Glomerular visceral epithelial cell (primary cell): ENCODE data around the gene CRACDL.

Source experiments
- DNase-seq: peaks from one replicate; pipeline ENCODE4 v3.0.0-alpha.2; 2016; ENCODE audit errors: extremely low spot score

The CRACDL gene

GRCh38 chr2:98803405-98804264 lies 132.4 kb downstream of the CRACDL start:
- no peak for DNase-seq

GRCh38 chr2:98802344-98802743 lies 133.7 kb downstream of the CRACDL start:
- DNase-seq, result no peak

GRCh38 chr2:98801921-98802321 lies 134.1 kb downstream of the CRACDL start:
- no peak for DNase-seq

DNA sequence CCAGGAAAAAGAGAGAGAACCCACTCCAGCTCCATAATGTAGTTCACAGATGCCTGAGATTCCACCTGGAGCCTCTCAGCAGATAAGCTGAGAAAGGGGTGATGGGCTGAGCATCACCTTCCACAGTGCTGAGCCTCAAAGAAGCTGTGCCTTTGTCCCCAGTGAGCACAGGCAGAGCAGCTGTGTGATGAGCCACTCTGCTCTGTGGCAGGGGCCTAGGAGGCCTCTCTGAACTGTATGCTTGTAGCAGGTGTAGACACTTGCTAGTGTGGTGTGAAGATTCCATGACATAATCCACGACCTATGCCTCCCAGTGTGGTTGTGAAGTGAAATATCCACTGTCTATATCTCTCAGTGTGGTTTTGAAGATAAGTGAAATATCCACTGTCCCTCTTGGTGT lies 134.7 kb downstream of the CRACDL start:
- no peak for DNase-seq

DNA sequence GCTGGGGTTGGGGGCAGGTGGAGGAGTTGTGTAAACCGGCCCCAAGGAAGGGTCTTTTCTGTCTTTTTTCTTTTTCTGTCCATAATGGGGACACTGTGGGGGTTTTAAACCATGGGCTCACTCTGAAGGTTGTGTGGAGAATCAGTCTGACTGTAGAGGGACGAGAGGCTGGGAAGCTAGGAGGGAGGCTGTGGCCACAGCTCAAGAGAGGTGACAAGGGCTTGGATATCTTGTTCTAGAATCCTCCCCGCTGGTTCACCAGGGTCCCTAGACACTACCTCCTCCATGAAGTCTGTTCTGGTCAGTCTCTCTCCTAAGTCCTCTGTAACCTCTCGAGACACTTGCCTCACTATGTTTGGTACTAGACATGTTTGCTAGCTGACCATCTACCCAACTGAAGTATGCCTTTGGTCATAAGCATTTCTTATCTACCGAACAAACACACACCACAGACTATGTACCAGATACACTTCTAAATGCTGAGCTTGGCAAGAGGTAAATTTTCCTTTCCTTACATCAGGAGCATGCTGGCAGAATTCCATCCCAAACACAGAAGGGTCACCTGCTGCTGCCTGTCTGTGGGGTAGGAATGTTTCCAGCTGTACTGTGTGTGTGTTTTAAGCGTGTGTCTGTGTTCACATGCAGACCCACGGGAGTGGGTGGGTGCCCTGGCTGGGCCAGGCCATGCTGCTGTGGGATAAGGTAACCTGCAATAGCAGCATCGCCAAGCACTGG lies 135.5 kb downstream of the CRACDL start:
- DNase-seq, result no peak

- DNase-seq, result no peak
These were observed 136.4 kb downstream of the CRACDL start for GRCh38 chr2:98799375-98800329.

DNA sequence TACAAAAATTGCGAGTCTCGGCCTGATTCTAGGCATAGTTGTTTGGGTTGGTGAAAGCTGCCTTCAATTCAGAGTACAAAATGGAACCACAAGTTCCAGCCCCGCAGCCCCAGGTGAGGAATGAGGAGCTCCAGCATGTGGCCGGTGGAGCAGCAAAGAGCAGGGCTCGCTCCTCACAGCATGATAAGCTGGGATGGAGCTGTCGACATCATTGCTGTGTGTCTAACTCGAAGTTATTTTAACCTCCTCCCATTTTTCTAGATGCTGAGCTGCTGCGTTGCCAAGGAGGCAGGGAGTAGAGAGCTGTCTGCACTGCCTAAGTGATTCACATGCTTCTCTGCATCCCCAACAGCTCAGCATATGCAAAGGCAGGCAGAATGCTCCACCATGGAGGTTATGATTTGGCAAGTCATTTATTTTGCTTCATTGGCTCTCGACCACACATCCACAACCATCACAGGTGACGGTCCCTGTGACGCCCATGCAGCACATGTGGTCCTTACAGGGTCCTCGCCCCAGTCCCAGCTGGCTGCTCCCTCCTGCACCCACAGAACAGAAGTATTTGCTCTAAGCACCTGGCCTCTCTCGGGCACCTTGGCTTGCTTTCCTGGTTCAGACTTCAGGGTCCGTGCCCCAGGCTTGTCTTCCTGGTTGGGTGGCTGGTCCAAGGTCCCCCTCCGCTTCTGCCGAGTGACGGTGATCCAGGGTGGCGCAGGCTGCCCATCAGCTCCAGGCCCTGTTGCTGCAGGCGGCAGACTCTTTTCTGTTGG lies 139.1 kb downstream of the CRACDL start:
- no peak for DNase-seq

DNA sequence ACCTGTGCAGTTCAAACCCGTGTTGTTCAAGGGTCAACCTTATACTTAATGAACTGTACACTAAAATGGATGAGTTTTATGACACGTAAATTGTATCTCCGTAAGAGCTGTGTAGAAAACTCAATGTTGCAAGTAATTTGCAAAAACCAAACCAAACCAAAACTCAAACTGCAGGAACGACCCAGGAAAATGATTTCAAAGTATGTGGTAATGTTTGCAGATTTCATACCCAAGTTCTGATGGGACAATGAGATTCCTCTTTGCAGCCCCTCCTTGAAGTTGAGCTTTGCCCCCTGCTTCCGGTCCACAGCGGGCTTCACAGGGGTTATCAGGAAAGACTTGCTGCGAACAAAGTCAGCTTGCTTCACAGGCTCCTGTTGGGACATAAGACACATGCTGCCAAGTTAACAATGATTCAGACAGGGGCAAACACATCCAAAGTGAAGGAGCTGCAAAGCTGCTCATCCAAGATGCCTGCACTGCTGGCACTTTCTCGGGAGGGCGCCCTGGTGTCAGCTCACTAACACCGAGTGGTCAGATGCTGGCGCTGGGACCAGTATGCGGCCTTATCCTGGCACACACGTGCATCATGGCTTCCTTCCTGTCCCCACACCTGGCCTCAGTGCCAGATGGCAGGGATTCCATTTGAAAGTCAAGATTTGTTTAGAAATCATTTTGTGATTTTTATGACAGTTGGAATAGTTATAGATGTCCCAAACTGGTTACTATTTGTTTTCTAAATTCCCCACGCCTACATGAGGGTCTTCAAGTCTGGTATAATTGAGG lies 139.9 kb downstream of the CRACDL start:
- no peak for DNase-seq

- DNase-seq, result no peak
These were observed 141.9 kb downstream of the CRACDL start for GRCh38 chr2:98793897-98794830.

DNA sequence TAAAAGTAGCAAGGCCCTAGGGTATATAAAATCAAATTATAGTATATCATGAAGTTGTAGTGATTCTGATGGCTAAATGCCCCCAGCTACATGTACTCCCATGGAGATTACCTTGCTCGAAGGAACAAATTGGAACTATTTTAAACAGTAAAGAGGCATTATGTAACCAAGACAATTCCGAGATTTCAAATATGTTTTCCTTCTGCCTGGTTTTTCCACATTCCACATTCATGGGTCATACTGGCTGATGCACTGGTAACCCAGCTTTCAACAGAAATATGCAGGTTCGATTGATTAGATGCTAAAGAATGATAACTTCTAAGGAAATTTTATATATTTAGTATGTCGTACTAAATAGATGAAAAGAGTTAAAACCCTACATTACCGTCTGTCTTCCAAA lies 142.8 kb downstream of the CRACDL start:
- no peak for DNase-seq

DNA sequence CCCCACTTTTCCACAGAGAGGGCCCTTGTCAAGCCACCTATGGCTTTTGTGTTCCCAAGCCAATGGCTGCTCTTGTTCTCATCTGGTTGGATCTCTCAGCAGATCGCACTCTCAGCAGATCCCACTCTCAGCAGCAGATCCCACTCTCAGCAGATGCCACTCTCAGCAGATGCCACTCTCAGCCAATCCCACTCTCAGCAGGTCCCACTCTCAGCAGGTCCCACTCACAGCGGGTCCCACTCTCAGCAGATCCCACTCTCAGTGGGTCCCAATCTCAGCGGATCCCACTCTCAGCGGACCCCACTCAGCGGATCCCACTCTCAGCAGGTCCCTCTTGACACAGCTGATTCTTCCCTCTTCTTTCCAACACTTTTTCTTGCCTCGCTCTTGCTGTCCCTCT lies 145.8 kb downstream of the CRACDL start:
- DNase-seq, result no peak

GRCh38 chr2:98787700-98788099 lies 148.3 kb downstream of the CRACDL start:
- DNase-seq, result no peak

DNA sequence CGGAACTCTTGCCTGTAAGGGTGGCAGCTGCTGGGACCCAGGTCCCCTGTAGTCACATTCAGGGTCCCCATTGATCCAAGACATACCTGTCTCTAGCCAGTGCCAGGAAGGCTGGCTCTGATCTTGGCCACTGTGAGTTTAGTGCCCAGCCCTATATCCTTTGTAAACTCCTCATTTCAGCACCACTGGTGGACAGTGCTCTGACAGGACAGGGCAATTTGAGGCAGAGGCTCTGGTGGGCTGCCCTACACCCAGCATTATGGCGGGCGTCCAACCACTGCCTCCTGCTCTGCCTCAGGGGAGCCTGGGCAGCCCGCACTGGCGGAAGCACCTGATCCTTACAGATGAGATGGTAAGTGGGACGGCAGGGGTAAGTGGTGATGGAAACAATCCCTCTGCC lies 149.8 kb downstream of the CRACDL start:
- no peak for DNase-seq

DNA sequence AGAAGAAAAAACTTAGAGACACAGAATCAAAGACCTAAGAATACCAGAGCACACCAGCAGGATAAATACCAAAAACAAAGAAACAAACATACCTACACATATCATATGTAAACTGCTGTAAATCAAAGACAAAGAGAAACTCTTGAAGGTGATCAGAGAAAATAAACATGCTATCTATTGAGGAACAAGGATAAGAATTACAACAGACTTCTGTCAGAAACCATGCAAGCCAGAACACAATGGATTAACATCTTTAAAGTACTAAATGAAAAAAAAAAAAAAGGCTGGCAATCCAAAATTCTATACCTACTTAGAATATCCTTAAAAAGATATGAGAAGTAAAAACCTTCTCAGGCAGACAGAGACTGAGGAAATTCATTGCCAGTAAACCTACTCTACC lies 153.5 kb downstream of the CRACDL start:
- no peak for DNase-seq

DNA sequence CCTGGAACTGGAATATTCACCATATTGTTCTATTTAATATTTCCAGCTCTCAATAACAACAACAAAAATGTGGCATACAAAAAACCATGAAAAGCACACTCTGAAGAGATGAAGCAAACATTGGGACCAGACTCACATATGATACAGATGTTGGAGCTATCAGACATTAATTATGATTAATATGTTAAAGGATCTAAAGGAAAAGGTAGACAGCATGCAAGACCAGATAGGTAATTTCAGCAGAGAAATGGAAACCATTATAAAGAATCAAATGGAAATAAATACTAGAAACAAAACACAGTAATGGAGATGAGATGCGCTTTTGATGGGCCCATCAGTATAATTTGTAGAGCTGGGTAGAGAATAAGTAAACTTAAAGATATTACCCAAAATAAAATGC lies 154.2 kb downstream of the CRACDL start:
- no peak for DNase-seq

DNA sequence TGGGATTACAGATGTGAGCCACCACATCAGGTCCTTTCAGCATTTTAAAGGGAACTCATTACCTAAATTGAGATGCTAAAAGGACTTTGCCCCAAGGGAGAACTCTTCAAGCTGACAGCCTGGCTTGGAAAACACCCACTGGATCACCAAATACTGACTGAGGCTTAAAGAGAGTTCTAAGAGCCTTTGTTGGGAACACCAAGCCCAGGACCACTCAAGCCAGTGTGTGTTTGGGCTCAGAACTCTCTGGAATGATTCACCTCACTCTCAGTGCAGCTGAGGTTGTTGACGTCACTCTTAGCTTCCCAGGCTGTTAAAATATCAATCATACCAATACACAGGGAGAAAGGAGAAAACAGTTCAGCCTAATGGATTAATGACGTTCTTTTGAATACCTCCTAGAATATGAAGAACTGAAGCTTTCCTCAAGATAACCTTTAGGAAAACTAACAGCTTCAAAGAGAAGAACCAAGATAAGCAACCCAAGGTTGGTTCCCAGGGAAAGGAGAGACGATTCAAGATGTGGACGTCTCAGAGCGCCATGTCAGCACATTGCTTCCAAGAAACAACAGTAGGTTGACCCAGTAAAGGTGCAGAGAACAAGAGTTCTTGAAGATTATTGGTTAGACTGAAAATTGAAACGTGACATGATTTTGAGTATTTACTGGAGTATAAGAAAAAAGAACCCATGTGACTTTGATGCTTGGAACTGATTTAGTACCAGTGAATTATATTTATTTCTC lies 157.1 kb downstream of the CRACDL start:
- no peak for DNase-seq

- DNase-seq, result no peak
These were observed 157.9 kb downstream of the CRACDL start for GRCh38 chr2:98778151-98778550.

GRCh38 chr2:98777710-98778109 lies 158.3 kb downstream of the CRACDL start:
- DNase-seq, result no peak

DNA sequence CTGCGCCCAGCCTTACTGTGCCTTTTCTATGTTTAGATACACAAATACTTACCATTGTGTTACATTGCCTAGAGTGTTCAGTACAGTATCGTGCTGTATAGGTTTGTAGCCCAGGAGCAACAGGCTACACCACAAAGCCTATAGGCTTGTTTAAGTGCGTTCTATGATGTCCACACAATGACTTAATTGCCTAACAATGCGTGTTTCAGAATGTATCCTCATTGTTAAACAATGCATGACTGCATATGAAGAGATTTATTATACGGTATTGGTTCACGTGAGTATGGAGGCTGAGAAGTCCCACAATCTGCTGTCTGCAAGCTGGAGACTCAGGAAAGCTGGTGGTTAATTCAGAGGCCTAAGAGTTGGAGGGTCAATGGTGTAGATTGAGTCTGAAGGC lies 158.9 kb downstream of the CRACDL start:
- no peak for DNase-seq
